Transverse colon (tissue), 3 donors: ENCODE results near the gene AXIN1.

Experiments used
- EP300 ChIP-seq: sonication (generic); formaldehyde crosslinking; IDR thresholded peaks from one replicate; pipeline ENCODE4 v1.6.1; 2017; ENCODE audit warnings: antibody characterized with exemption, low read depth
- TF ChIP-seq, protein P1 (sequence below), 5 experiments: fragments of 200-600 bp in 3 of 5; fragments of 450-650 bp in 2 of 5; sonication (generic) in 3 of 5; IDR thresholded peaks; 1 replicate in 2 of 5; 2 replicates in 3 of 5; pipeline ENCODE4 v1.5.1; 2016 to 2017; ENCODE audit warnings: antibody characterized with exemption in 5 of 5, inconsistent platforms in 3 of 5, mild to moderate bottlenecking in 2 of 5, moderate library complexity in 1 of 5

DNA sequence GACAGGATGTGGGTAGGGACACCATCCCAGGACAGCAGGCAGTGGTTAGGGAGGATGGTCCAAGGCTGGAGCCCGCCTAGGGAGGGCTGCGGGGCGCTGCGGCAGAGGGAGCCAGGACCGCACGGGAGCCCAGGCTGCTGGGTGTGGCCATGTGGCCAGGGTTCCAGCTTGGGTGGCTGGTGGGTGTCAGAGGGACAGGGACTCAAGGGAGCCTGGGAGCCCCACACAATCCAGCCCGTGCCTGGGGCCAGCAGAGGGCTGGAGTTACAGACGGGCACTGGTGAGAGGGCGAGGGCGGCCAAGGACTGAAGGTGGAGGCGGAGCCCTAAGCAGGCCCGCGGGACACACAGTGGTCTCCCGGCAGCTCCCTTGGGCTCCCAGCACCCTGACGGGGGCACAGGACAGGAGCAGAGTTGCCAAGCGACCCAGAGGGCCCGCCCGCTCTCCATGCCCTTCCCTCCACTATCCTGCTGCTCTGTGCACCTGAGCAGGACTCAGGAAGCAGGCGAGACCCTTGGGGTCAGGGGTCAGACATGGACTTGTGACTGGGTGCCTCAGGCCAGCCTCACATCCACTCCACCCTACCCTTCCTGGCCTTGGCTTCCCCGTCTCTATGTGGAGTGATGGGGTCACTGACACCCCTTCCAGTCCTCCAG is 10.7 kb upstream of the AXIN1 start:
- TF ChIP-seq, protein P1, sequence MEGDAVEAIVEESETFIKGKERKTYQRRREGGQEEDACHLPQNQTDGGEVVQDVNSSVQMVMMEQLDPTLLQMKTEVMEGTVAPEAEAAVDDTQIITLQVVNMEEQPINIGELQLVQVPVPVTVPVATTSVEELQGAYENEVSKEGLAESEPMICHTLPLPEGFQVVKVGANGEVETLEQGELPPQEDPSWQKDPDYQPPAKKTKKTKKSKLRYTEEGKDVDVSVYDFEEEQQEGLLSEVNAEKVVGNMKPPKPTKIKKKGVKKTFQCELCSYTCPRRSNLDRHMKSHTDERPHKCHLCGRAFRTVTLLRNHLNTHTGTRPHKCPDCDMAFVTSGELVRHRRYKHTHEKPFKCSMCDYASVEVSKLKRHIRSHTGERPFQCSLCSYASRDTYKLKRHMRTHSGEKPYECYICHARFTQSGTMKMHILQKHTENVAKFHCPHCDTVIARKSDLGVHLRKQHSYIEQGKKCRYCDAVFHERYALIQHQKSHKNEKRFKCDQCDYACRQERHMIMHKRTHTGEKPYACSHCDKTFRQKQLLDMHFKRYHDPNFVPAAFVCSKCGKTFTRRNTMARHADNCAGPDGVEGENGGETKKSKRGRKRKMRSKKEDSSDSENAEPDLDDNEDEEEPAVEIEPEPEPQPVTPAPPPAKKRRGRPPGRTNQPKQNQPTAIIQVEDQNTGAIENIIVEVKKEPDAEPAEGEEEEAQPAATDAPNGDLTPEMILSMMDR (IDR thresholded peaks at IDR 0.05), result no peak
- no peak for TF ChIP-seq EP300
